ENCODE results near the gene CDK9. TPM values are rescaled to one million over a fixed set of nuclear protein-coding genes. Genes with fewer than 3 reads are reported as not detected.

Gene CDK9
- total and polyA plus RNA-seq, 10 of the 15 experiments (the other 5 are each of a cell fraction or from before 2014, with no cell fraction given): 7.3 to 92.6 (median 51.6) TPM

GRCh38 chr9:127796852-127797370 is 11.1 kb downstream of the CDK9 start (continued):
- TF ChIP-seq SKIL (IDR thresholded peaks at IDR 0.05; ENCODE audit: low read depth, poor library complexity, severe bottlenecking): no peak
- TF ChIP-seq IKZF1 (conservative IDR thresholded peaks at IDR 0.05): peak; percentile 80
- 0 out of 2 replicates have a peak, but pooled peaks have one; percentile 29 for TF ChIP-seq CREM (IDR thresholded peaks at IDR 0.05; ENCODE audit: low read depth)
- TF ChIP-seq ZNF24 (IDR thresholded peaks at IDR 0.05): peak; percentile 49
- 0 out of 2 replicates have a peak, but pooled peaks have one; percentile 19 for TF ChIP-seq TCF3 (IDR thresholded peaks at IDR 0.05; ENCODE audit: borderline replicate concordance, insufficient read depth, low read depth, low read length)
- peak; percentile 60 for TF ChIP-seq EED (IDR thresholded peaks at IDR 0.05; ENCODE audit: low read depth)
- peak; percentile 9; the same call in 1 of the 2 replicates for TF ChIP-seq POLR2AphosphoS5 (IDR thresholded peaks at IDR 0.05; ENCODE audit: low read length)
- TF ChIP-seq BHLHE40 (IDR thresholded peaks at IDR 0.05; ENCODE audit: borderline replicate concordance in 1 of 2, low read depth in 2 of 2, low read length in 1 of 2): peak in 1 of 2 experiments; percentile 31; a peak in 1 of 4 replicates
- no peak for TF ChIP-seq TAF1 (IDR thresholded peaks at IDR 0.05; ENCODE audit: borderline replicate concordance, low read depth, low read length)
- no peak for TF ChIP-seq NKRF (conservative IDR thresholded peaks at IDR 0.05)
- peak; percentile 11; the same call in 1 of the 2 replicates for TF ChIP-seq CBFB (IDR thresholded peaks at IDR 0.05; ENCODE audit: low read depth)
- TF ChIP-seq EGR1 (IDR thresholded peaks at IDR 0.05; ENCODE audit: borderline replicate concordance in 1 of 2, low read depth in 2 of 2, low read length in 2 of 2): 0 out of 3 replicates have a peak, but pooled peaks of 1 of the 2 experiments have one; percentile 2
- no peak for TF ChIP-seq HDAC2 (IDR thresholded peaks at IDR 0.05)
- TF ChIP-seq MEF2B (IDR thresholded peaks at IDR 0.05; ENCODE audit: partially characterized antibody, poor library complexity, severe bottlenecking): peak; percentile 27
- TF ChIP-seq CHD1 (IDR thresholded peaks at IDR 0.05; ENCODE audit: low read depth, low read length): no peak
- TF ChIP-seq IKZF2 (IDR thresholded peaks at IDR 0.05): peak; percentile 74 to 83
- no peak for TF ChIP-seq SP1 (IDR thresholded peaks at IDR 0.05; ENCODE audit: low read depth, low read length)
- TF ChIP-seq ZBED1 (IDR thresholded peaks at IDR 0.05; ENCODE audit: borderline replicate concordance): peak; percentile 21; the same call in 1 of the 2 replicates
- no peak for TF ChIP-seq CEBPB (IDR thresholded peaks at IDR 0.05; ENCODE audit: borderline replicate concordance in 1 of 2, low read depth in 2 of 2, low read length in 2 of 2)
- peak; percentile 71; the same call in 1 of the 2 replicates for TF ChIP-seq FOXM1 (IDR thresholded peaks at IDR 0.05; ENCODE audit: low read depth, low read length)
